Measurements from ENCODE around the gene KRT71. TPM values are rescaled to one million over a fixed set of nuclear protein-coding genes. Genes with fewer than 3 reads are reported as not detected.

Gene KRT71
- total RNA-seq, 1 donor from 2014 or later: not detected

- Mint-ChIP-seq H3K9me3 (ENCODE audit: low read depth) (no peaks in the 10 kb centered on the region), H3K4me1 (ENCODE audit: low read depth) (no peaks in the 10 kb centered on the region), H3K4me3 (ENCODE audit: low read depth) (no peak overlapping the region), H3K27ac (no peak overlapping the region), H3K36me3 (ENCODE audit: insufficient read depth) (no peaks in the 10 kb centered on the region), H3K27me3 (peaks cover 27% of the 10 kb centered on the region)
- no peak for DNase-seq (ENCODE audit: low spot score, unreplicated experiment)
- TF ChIP-seq CTCF (IDR thresholded peaks at IDR 0.05; ENCODE audit: unreplicated experiment): no peak
These were observed 11.2 kb downstream of the KRT71 start for GRCh38 chr12:52541709-52542108.

GRCh38 chr12:52540531-52540930, 12.4 kb downstream of the KRT71 start:
- Mint-ChIP-seq H3K36me3 (ENCODE audit: insufficient read depth) (no peaks in the 10 kb centered on the region), H3K27me3 (peaks cover 19% of the 10 kb centered on the region), H3K4me1 (ENCODE audit: low read depth) (no peaks in the 10 kb centered on the region), H3K27ac (no peak overlapping the region), H3K9me3 (ENCODE audit: low read depth) (no peaks in the 10 kb centered on the region), H3K4me3 (ENCODE audit: low read depth) (no peak overlapping the region)
- TF ChIP-seq CTCF (IDR thresholded peaks at IDR 0.05; ENCODE audit: unreplicated experiment): no peak
- DNase-seq (ENCODE audit: low spot score, unreplicated experiment): no peak

GRCh38 chr12:52539821-52540173, 13.1 kb downstream of the KRT71 start:
- Mint-ChIP-seq H3K27ac (no peak overlapping the region), H3K9me3 (ENCODE audit: low read depth) (no peaks in the 10 kb centered on the region), H3K4me1 (ENCODE audit: low read depth) (no peaks in the 10 kb centered on the region), H3K36me3 (ENCODE audit: insufficient read depth) (no peaks in the 10 kb centered on the region), H3K4me3 (ENCODE audit: low read depth) (no peak overlapping the region), H3K27me3 (peaks cover 13% of the 10 kb centered on the region)
- no peak for TF ChIP-seq CTCF (IDR thresholded peaks at IDR 0.05; ENCODE audit: unreplicated experiment)
- no peak for DNase-seq (ENCODE audit: low spot score, unreplicated experiment)

- H3K27me3 Mint-ChIP-seq: peaks cover 12% of the 10 kb centered on the region
- TF ChIP-seq CTCF (IDR thresholded peaks at IDR 0.05; ENCODE audit: unreplicated experiment): no peak
- H3K4me3 Mint-ChIP-seq (ENCODE audit: low read depth): no peak overlapping the region
- H3K27ac Mint-ChIP-seq: no peak overlapping the region
- DNase-seq (ENCODE audit: low spot score, unreplicated experiment): no peak
- H3K9me3 Mint-ChIP-seq (ENCODE audit: low read depth): no peaks in the 10 kb centered on the region
- H3K4me1 Mint-ChIP-seq (ENCODE audit: low read depth): no peaks in the 10 kb centered on the region
- H3K36me3 Mint-ChIP-seq (ENCODE audit: insufficient read depth): no peaks in the 10 kb centered on the region
These were observed 13.7 kb downstream of the KRT71 start for GRCh38 chr12:52539083-52539820.

GRCh38 chr12:52537101-52537500, 15.8 kb downstream of the KRT71 start:
- Mint-ChIP-seq H3K9me3 (ENCODE audit: low read depth) (no peaks in the 10 kb centered on the region), H3K27me3 (peaks cover 16% of the 10 kb centered on the region)

More at GRCh38 chr12:52537101-52537500, 15.8 kb downstream of the KRT71 start:
- no peaks in the 10 kb centered on the region for H3K4me1 Mint-ChIP-seq (ENCODE audit: low read depth)
- no peak overlapping the region for H3K4me3 Mint-ChIP-seq (ENCODE audit: low read depth)
- DNase-seq (ENCODE audit: low spot score, unreplicated experiment): no peak
- no peaks in the 10 kb centered on the region for H3K36me3 Mint-ChIP-seq (ENCODE audit: insufficient read depth)
- no peak overlapping the region for H3K27ac Mint-ChIP-seq
- no peak for TF ChIP-seq CTCF (IDR thresholded peaks at IDR 0.05; ENCODE audit: unreplicated experiment)

Data from progenitor cell of endocrine pancreas (in vitro differentiated cells).